Kasumi-1 (cell line): ENCODE measurements around the gene PTK7.

Experiments used
- DNase-seq, 2 experiments: peaks; one replicate each; lab custom pipeline; 2025; lab: John Stamatoyannopoulos, UW

The PTK7 gene

DNA sequence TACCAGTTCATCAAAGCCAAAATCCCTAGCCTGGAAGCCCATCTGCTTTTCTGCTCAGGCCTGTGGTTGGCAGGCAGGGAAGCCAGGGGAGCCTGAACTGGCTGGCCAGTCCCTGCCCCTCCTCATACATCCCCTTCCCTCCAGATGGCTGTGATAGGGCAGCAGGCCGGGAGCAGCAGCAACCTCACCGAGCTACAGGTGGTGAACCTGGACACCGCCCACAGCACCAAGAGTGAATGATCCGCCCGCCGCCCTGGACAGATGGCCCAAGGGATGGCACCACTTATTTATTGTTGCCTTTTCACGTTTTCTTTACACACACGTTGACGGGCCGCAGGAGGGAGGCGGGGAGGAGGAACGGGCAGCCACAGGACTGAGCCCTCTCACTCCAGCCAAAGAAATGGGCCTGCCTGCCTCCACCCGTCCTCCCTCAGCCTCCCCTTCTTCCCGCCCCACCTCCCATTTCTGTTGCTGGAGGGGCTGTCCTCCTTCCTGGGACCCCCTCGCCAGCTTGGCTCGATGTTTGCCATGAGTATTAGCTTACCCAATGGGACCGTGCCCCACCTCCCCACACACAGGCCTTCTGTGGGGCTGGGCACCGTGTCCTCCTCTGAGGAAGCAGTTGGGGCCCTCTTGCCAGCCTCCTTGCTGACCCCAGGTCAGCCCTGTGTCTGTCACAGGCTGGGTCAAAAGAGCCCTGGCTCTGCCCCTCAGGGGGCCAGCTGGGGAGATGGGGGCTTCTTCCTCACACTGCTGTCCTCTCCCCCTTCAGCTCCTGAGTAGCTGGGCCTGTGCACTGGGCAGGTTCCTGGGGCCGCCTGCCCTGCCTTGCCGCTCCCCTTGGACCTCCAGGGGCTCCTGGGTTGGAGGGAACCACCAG lies 103.1 kb downstream of the PTK7 start:
- DNase-seq: no peak

DNA sequence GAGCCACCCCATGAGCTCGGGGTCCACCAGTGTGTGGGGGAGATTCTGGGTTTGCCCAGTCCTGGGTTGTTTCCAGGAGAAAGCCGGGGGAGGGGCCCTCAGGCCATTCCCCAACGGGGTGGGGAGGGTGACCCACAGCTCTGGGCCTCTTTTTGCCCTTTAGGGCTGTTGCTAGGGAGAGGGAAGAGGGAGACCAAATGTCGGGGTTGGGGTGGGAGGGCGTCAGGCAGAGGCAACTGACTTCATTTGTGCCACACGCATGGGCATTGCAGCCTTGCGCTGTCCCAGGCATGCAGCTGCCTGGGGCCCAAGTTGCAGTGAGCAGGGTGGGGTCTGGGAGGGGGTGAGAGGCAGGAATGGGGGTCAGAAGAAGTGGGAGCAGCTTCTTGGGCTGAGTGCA lies 103.9 kb downstream of the PTK7 start:
- DNase-seq: no peak

DNA sequence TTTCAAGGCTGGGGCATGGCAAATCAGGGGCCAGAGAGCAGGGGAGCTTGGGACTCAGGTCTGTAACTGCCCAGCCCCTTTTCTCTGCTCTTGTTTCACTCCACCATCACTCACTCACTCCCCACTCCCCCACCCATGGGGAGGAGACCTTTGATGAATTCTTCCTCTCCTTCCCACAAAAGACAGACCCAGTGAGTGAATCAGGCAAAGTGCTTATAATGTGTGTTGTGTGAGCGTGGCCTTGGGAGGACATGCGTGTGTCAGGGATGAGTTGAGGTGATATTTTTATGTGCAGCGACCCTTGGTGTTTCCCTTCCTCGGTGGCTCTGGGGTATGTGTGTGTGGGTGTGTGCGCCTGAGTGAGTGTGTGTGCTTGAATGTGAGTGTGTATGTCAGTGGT lies 104.9 kb downstream of the PTK7 start:
- no peak for DNase-seq

DNA sequence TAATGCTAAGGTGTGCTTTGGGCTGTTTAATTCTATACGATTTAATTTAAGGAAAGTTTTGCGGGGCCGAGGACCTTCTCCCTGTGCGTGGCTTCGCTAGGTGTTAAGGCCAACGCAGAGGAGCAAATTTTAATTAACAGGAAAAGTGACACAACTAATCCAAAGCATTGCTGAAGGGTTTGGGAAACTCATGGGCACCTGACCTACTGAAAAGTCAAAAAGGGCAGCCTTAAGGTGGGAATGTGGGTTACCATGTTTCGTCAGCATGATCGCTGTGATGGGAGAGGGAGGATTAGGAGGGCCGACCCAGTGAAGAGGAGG lies 105.5 kb downstream of the PTK7 start:
- DNase-seq: no peak

DNA sequence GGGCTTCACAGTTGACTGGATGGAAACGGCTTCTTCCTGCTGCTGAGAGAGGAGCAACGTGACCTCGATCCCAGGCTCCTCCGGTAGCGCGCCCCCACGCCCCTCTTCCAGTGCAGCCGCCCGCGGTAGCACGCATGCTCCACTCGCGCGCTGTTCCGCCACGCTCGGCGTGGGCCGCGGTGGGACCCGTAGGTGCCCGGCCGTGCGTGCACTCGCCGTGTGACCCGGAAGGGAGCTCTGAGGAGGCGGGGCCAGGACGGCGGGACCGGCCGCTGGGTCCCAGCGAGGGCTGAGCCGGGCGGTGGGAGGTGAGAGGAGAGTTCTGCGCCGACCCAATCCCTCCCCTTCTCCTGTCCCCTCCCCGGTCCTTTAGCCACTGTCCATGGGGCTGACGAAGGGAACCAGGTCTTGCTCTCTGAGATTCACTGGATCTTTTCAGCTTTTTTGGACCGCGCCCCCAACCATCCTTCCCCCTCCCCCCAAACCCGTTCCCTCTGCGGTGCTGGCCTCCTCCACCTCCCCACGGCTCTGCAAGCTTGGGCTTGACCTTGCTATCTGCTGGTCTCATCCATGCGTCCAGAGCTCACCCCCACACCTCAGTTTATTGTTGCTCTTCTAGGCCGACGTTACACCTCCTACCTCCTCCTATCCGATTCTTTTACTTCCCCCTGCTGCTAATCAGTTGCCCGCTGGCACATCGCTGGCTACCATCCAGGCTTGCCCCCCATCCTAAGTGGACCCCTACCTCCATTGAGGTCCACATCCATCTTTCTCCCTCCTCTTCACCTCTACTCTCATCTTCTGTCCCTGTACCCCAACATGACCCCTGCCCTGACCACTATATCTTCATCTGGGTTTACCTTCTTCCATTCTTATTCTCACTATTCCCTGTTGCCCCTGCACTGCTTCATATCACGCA lies 106.1 kb downstream of the PTK7 start, which contains the start of gene CUL9:
TSS of gene CUL9 (plus strand) at position 255 of the 919 bp plus-strand sequence. CDS start 2,115 bp downstream, outside the sequence.
- DNase-seq: peak; percentile 51 to 67

DNA sequence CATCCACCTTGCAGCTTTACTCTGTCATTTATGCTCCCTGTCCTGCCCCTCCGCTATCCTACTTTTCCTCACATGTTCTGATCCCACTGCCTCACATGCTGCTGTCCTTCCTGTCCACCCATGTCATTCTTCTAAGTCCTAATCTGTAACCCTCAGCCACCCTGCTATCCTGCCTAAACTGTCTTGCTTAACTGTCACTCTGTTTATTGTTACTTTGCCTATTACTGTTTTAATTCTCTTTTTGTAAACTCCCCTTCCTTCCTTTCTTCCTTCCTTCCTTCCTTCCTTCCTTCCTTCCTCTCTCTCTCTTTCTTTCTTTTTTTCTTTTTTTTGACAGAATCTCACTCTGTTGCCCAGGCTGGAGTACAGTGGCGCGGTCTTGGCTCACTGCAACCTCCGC lies 107.3 kb downstream of the PTK7 start:
- no peak for DNase-seq

DNA sequence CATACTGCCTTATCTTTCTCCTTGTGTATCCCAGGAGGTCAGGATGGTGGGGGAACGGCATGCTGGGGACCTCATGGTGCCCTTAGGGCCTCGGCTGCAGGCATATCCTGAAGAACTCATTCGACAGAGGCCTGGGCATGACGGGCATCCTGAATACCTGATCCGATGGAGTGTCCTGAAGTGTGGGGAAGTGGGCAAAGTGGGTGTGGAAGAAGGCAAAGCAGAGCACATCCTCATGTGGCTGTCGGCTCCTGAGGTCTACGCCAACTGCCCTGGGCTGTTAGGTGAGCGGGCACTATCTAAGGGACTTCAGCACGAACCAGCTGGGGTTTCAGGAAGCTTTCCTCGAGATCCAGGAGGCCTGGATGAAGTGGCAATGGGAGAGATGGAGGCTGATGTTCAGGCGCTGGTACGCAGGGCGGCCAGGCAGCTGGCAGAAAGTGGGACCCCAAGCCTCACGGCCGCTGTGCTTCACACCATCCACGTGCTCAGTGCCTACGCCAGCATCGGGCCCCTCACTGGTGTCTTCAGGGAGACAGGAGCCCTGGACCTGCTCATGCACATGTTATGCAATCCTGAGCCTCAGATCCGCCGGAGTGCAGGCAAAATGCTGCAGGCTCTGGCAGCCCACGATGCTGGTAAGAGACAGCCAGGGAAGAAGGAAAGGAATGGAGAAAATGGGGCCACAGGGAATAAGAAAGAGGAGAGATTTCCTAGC lies 108.3 kb downstream of the PTK7 start:
- no peak for DNase-seq

DNA sequence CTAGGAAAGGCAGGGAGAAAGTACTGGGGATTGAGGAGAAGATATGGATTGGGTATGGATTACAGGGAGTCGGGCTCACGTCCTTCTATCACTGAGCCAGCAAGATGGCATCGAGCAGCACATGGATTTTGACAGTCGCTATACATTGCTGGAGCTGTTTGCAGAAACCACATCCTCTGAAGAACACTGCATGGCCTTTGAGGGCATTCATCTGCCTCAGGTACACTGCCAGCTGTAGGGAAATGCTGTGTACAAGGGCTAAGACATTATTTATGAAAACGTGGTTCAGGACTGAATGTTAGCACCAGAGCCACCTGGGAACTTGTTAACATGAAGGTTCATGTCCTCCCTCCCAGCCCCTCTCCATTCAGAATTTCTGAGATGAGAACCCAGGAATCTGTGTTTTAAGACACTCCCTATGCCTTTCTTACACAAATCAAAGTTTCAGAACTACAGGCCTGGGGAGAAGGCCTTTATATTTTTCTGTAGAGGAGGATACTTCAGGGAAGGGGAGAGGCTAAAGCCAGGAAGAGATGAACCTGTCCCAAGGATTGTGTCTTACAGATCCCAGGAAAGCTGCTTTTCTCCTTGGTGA lies 109.4 kb downstream of the PTK7 start:
- no peak for DNase-seq

DNA sequence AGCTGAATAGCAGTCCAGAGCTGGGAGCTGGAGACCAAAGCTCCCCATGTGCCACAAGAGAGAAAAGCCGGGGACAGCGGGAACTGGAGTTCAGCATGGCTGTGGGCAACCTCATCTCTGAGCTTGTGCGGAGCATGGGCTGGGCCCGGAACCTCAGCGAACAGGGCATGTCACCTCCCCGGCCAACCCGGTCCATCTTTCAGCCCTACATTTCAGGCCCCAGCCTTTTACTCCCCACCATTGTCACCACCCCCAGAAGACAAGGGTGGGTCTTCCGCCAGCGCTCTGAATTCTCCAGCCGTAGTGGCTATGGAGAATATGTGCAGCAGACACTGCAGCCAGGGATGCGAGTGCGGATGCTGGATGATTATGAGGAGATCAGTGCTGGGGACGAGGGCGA lies 109.9 kb downstream of the PTK7 start:
- no peak for DNase-seq

DNA sequence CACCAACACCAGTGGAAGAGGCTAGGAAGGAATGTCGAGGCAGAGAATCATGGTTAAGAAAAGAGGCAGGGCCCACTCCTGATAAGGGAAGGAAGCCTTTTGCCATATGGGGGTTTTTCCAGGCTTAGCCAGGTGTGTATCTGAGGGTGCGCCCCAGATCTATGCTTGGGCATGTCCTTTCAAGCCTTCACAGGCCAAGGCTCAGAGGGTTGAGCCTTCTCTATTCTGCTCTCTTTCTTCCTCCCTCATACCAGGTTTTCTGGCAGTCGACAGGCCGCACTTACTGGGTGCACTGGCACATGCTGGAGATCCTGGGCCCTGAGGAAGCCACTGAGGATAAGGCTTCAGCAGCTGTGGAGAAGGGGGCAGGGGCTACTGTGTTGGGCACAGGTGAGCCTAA lies 110.6 kb downstream of the PTK7 start:
- no peak for DNase-seq

DNA sequence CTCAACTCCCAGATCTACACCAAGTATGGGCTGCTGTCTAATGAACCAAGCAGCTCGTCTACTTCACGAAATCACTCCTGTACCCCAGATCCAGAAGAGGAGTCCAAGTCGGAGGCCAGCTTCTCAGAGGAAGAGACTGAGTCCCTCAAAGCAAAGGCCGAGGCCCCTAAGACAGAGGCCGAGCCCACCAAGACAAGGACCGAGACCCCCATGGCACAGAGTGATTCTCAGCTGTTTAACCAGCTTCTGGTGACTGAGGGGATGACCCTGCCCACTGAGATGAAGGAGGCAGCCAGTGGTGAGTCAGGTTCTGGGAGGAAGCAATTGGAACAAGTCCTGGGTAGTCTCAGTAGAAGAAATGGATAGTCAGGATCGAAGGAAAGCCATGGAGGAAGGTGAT lies 111.7 kb downstream of the PTK7 start:
- DNase-seq: no peak

DNA sequence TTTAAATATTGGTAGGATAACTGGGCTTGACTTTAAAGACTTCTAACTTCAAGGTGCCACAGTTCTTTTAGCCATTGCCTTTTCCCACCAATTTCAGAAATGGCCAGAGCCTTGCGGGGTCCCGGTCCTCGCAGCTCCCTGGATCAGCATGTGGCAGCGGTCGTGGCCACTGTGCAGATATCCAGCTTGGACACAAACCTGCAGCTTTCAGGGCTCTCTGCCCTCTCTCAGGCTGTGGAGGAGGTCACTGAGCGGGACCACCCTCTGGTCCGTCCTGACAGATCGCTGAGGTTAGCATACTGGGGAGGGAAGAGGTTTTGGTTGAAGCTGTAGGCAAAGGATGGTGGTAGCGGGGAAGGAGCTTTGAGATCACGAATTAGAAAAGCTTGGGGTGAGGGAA lies 112.3 kb downstream of the PTK7 start:
- no peak for DNase-seq

DNA sequence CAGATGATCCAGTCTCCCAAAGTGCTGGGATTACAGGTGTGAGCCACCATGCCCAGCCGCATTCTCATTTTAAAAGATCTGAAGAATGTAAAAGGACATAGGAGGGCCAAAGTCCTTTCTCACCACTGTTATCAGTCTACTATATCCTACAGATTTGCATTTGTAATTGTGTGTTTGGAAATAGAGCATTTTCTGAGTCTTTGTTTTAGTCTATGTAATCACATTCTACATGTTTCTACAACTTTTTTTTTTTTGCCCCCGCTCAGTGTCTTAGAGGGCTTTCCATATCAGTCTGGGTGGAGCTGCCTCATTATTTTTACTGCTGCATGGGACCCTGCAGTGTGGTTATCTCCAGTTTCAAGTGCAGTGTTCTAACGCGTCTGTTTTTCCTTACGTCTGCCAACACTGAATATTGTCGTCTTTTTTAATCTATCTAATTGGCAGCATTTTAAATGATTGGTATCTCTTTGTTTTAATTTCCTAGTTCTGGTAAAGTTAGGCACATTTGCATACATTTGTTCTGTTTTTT lies 113.7 kb downstream of the PTK7 start:
- no peak for DNase-seq

DNA sequence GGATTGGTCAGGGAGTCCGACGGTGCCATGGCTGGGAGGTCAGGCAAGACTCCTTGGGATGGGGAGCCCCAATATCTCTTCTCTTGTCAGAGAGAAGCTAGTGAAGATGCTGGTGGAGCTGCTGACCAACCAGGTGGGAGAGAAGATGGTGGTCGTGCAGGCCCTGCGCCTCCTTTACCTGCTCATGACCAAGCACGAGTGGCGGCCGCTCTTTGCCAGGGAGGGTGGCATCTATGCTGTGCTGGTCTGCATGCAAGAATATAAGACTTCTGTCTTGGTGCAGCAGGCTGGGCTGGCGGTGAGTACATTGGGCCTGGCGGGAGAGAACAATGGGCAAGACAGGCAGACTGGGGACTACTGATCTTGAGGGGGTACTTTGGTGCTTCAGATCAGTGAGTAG lies 116.8 kb downstream of the PTK7 start:
- no peak for DNase-seq

DNA sequence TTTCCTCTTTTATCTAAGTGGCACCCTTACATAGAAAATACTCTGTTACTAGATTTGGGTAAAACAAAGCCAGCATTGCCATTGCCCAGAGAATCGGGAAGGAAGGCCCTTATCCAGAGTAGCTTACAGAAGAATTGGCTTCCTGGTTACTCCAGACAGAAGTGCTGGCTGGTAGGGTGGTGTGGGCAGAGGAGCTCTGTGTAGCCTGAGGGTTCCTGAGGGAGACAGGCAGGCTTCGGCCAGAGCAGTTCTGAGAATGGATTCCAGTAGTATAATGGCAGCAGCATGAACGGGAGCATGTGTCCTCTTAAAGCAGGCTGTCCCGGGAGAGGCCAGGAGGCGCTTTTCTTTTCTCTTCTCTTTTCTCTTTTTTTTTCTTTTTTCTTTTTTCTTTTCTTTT lies 117.8 kb downstream of the PTK7 start:
- DNase-seq: no peak

DNA sequence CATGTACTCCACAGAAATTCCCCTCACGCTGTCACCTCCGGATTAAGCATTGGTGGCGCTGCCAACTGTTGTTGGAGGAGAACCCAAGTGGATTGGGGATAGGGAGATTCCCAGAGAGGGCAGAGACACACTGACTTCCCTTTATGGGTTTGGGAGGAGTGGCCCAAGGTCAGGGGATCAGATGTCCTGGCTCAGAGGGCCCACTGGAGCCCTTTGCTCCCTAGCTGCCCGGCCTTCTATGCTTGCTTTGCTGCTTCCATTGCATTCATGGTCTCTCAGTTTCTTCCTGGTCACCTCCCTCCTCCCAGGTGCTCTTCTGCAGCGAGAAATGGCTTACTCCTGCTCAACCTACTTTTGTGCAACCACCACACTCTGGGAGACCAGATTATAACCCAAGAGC lies 120.2 kb downstream of the PTK7 start:
- DNase-seq: no peak

DNA sequence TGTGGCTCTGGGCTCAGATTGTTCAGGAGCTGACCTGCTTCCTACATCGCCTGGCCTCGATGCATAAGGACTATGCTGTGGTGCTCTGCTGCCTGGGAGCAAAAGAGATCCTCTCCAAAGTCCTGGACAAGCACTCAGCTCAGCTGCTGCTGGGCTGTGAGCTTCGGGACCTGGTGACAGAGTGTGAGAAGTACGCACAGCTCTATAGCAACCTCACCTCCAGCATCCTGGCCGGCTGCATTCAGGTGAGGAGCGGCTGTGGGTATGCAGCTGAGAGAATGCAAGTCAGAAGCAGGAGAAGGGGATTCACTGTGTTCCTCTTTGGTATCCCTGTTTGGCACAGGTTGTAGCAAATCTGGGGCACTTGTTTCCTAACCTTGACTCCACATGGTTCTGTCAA lies 123.8 kb downstream of the PTK7 start:
- DNase-seq: no peak

DNA sequence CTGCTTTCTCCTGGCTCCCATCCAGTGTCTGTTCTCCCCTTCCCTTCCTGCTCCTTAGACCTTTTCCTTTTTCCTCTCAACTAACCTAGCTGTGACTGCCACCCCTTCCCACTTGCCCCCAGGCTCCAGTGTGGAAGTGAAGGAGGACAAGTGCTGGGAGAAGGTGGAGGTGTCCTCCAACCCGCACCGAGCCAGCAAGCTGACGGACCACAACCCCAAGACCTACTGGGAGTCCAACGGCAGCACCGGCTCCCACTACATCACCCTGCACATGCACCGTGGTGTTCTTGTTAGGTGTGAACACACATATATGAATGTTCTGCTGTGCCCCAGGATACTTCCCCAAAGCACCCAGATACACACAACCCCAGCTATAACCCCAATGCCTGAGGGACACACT lies 124.4 kb downstream of the PTK7 start:
- no peak for DNase-seq

DNA sequence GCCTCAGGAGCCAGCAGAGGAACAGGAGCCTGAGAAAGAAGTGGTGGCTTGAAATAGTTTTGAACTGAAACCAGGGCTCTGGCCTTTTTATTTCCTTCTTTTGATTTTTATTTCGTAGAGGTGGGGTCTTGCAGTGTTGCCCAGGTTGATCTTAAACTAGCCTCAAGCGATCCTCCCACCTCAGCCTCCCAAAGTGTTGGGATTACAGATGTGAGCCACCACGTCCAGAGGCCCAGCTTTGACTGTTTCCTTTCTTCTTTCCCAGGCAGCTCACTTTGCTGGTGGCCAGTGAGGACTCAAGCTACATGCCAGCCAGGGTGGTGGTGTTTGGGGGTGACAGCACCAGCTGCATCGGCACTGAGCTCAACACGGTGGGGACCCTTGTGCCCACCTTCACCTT lies 126.3 kb downstream of the PTK7 start:
- DNase-seq: no peak

DNA sequence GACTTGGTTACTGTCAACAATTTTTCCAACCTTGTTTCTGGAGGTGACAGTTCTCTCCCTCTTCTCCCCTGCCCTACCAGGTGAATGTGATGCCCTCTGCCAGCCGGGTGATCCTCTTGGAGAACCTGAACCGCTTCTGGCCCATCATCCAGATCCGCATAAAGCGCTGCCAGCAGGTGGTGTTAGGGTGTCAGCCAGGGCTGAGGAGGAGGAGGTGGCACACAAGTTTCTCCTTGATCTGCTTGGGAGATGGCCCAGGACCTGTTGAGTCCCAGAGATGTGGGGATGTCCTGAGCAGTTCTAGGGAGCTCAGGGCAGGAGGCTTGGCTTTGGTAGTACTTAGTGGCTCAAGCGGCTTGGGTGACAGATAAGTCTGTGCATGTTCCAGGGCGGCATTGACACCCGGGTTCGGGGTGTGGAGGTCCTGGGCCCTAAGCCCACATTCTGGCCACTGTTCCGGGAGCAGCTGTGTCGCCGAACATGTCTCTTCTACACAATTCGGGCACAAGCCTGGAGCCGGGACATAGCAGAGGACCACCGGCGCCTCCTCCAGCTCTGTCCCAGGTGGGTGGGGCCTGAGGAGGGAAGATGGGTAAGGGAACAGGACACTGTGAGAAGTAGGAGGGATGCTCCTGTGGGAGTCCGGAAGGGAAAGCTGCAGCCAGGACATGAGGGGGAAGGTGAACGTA lies 127.1 kb downstream of the PTK7 start:
- DNase-seq: no peak

DNA sequence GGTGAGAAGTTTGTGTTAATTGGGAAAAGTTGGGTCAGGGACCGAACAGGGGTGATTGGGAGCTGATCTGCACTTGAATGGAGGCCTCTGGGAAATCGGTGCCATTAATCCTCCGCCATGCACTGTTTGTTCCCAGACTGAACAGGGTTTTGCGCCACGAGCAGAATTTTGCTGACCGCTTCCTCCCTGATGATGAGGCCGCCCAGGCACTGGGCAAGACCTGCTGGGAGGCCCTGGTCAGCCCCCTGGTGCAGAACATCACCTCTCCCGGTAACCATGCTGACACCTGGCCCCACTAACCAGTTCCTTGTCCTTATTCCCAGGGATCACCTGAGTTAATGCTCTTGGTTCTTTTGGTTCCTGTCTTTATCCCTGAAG lies 127.6 kb downstream of the PTK7 start:
- DNase-seq: no peak
